Motor neuron (in vitro differentiated cells): ENCODE results near the gene CLSTN1. TPM values are rescaled to one million over a fixed set of nuclear protein-coding genes. Genes with fewer than 3 reads are reported as not detected.

ENCODE experiments used
- ATAC-seq, 8 experiments: fragments of 200-7000 bp; cut with Tn5 transposase; replicated peaks in 6 of 8; 2 replicates each; pipeline ENCODE4 v1.8.0; 2021; ENCODE audit warnings: mild to moderate bottlenecking in 8 of 8, moderate library complexity in 8 of 8
- H3K27ac ChIP-seq, 2 donors: fragments of 250-450 bp; sonication (Bioruptor Pico); 2 replicates each; pipeline ENCODE4 v1.9.0; 2021; ENCODE audit warnings: antibody characterized with exemption in 2 of 2, mild to moderate bottlenecking in 2 of 2, moderate library complexity in 1 of 2
- H3K4me1 ChIP-seq, 2 donors: fragments of 250-450 bp; sonication (Bioruptor Pico); replicated peaks in 1 of 2; 2 replicates each; pipeline ENCODE4 v1.6.1; 2021; ENCODE audit warnings: antibody characterized with exemption in 2 of 2, mild to moderate bottlenecking in 2 of 2, moderate library complexity in 1 of 2
- H3K4me3 ChIP-seq, 5 donors: fragments of 250-450 bp; sonication (Bioruptor Pico); 2 replicates each; pipeline ENCODE4 v1.9.0; 2021; ENCODE audit warnings: antibody characterized with exemption in 5 of 5, mild to moderate bottlenecking in 5 of 5, moderate library complexity in 4 of 5
- WGBS, 10 experiments: fragments of 450-650 bp; shearing (Covaris generic); methylation state at CpG; one replicate each; pipeline ENCODE4 v1.0.0; 2022; 5-methylcytosine and 5-hydroxymethylcytosine counted together
- in situ Hi-C, 9 experiments: fragments of 400-800 bp; cut with MboI; loops; one replicate each; pipeline ENCODE4 v1.15.0; 2021; ENCODE audit warnings: low sequenced_read_pairs in 9 of 9, low pct_unique_long_range_greater_than_20kb in 2 of 9; ENCODE audit not compliant: unreplicated experiment in 9 of 9
- total RNA-seq, 8 experiments: library from RNA; unstranded; fragments of 300-600 nt; gene quantifications; 2 replicates each; pipeline versions ENCODE4 v1.2.3 to v1.2.4, GENCODE V29; 2022

CLSTN1 gene
- total RNA-seq, 8 experiments from 2014 or later: 36.6 to 140 (median 112) TPM

GRCh38 chr1:9726905-9727595, 96.7 kb downstream of the CLSTN1 start:
- Histone ChIP-seq H3K4me1 (no peaks in the 10 kb centered on the region), H3K4me3 (no peak overlapping the region), H3K27ac (no peak overlapping the region)
- no peak for ATAC-seq
- in situ Hi-C loops: no loop called here
- WGBS, 10 experiments: 74 to 100% (median 81%) methylated on average over 1 to 23 of the region's 25 CpGs; no CpG with 5 or more reads in 3 of the 10 experiments

GRCh38 chr1:9726406-9726805, 97.4 kb downstream of the CLSTN1 start:
- no peak overlapping the region for H3K27ac ChIP-seq
- no peaks in the 10 kb centered on the region for H3K4me1 ChIP-seq
- 80 to 100% (median 100%) methylated on average over 1 to 3 of the region's 6 CpGs; no CpG with 5 or more reads in 5 of the 10 experiments for WGBS, 10 experiments
- no peak overlapping the region for H3K4me3 ChIP-seq
- in situ Hi-C loops: no loop called here
- no peak for ATAC-seq

- peak in 6 of 8 experiments; percentile 14 to 95 (median 50) for ATAC-seq
- Histone ChIP-seq H3K4me1 (no peaks in the 10 kb centered on the region), H3K4me3 (no peak overlapping the region), H3K27ac (no peak overlapping the region)
- in situ Hi-C loops: no loop called here
- 53 to 100% (median 88%) methylated on average over 1 to 9 of the region's 24 CpGs; no CpG with 5 or more reads in 1 of the 10 experiments for WGBS, 10 experiments
Observed at GRCh38 chr1:9724706-9725476, 98.9 kb downstream of the CLSTN1 start.

- in situ Hi-C loops: no loop called here
- 90 to 100% (median 97%) methylated on average over 1 to 6 of the region's 6 CpGs; no CpG with 5 or more reads in 6 of the 10 experiments for WGBS, 10 experiments
- H3K4me1 ChIP-seq: no peaks in the 10 kb centered on the region
- H3K27ac ChIP-seq: no peak overlapping the region
- no peak for ATAC-seq
- no peak overlapping the region for H3K4me3 ChIP-seq
Observed at GRCh38 chr1:9723926-9724325, 99.8 kb downstream of the CLSTN1 start.

- no peak for ATAC-seq
- in situ Hi-C loops: no loop called here
Observed at GRCh38 chr1:9723068-9723805, 100.5 kb downstream of the CLSTN1 start.

GRCh38 chr1:9722378-9722749, 101.4 kb downstream of the CLSTN1 start:
- 80 to 100% (median 93%) methylated on average over 1 to 5 of the region's 10 CpGs; no CpG with 5 or more reads in 7 of the 10 experiments for WGBS, 10 experiments
- no peak for ATAC-seq
- Histone ChIP-seq H3K27ac (no peak overlapping the region), H3K4me3 (no peak overlapping the region), H3K4me1 (no peaks in the 10 kb centered on the region)
- in situ Hi-C loops: no loop called here

More at GRCh38 chr1:9723068-9723805, 100.5 kb downstream of the CLSTN1 start:
- H3K4me3 ChIP-seq: no peak overlapping the region
- H3K27ac ChIP-seq: no peak overlapping the region
- no peaks in the 10 kb centered on the region for H3K4me1 ChIP-seq
- whole genome bisulfite sequencing, 10 experiments: 83 to 100% (median 96%) methylated on average over 1 to 6 of the region's 14 CpGs; no CpG with 5 or more reads in 5 of the 10 experiments

GRCh38 chr1:9721606-9722377, 102.0 kb downstream of the CLSTN1 start:
- H3K4me3 ChIP-seq: no peak overlapping the region
- ATAC-seq: peak in 4 of 8 experiments; percentile 6 to 48 (median 14)
- H3K4me1 ChIP-seq: no peaks in the 10 kb centered on the region
- H3K27ac ChIP-seq: no peak overlapping the region
- in situ Hi-C loops: no loop called here
- WGBS, 10 experiments: 48 to 94% (median 66%) methylated on average over 1 to 11 of the region's 29 CpGs; no CpG with 5 or more reads in 5 of the 10 experiments

GRCh38 chr1:9720785-9721605, 102.8 kb downstream of the CLSTN1 start:
- no peaks in the 10 kb centered on the region for H3K4me1 ChIP-seq
- in situ Hi-C loops: no loop called here
- ATAC-seq: no peak
- WGBS, 10 experiments: 67 to 100% (median 88%) methylated on average over 1 to 9 of the region's 34 CpGs; no CpG with 5 or more reads in 5 of the 10 experiments
- H3K27ac ChIP-seq: no peak overlapping the region
- no peak overlapping the region for H3K4me3 ChIP-seq

GRCh38 chr1:9719978-9720722, 103.6 kb downstream of the CLSTN1 start:
- no peak overlapping the region for H3K27ac ChIP-seq
- in situ Hi-C loops: no loop called here
- no peak for ATAC-seq
- no peaks in the 10 kb centered on the region for H3K4me1 ChIP-seq
- 70 to 91% (median 90%) methylated on average over 2 to 11 of the region's 36 CpGs; no CpG with 5 or more reads in 7 of the 10 experiments for WGBS, 10 experiments
- no peak overlapping the region for H3K4me3 ChIP-seq

GRCh38 chr1:9718006-9718680, 105.6 kb downstream of the CLSTN1 start:
- H3K4me3 ChIP-seq: no peak overlapping the region
- H3K27ac ChIP-seq: no peak overlapping the region
- ATAC-seq: no peak
- 40 to 100% (median 86%) methylated on average over 1 to 4 of the region's 10 CpGs; no CpG with 5 or more reads in 5 of the 10 experiments for WGBS, 10 experiments
- in situ Hi-C loops: no loop called here
- no peaks in the 10 kb centered on the region for H3K4me1 ChIP-seq
